ENCODE measurements around the gene PALM3. TPM values are rescaled to one million over a fixed set of nuclear protein-coding genes. Genes with fewer than 3 reads are reported as not detected.

The PALM3 gene
- 0.22 TPM in 1 of 2 replicates, not detected in the other for total RNA-seq

GRCh38 chr19:14061751-14062557 is at the start of gene PALM3:
Gene PALM3, minus strand, starts transcription at chr19:14062076. Its CDS starts 96 bp downstream, at chr19:14061980.

GRCh38 chr19:14090509-14091080 is 28.7 kb upstream of the PALM3 start, which contains the start of gene SAMD1:
Gene SAMD1, minus strand, starts transcription at chr19:14090751.

GRCh38 chr19:14085309-14085995 is 23.6 kb upstream of the PALM3 start, which contains the start of gene C19orf67:
Gene C19orf67, minus strand, starts transcription at chr19:14085783. Its CDS starts 156 bp downstream, at chr19:14085627.

GRCh38 chr19:14072535-14073260 is 10.8 kb upstream of the PALM3 start, which contains the start of gene MISP3:
Gene MISP3, plus strand, starts transcription at chr19:14072786. Its CDS starts 524 bp downstream, at chr19:14073310.

GRCh38 chr19:14031719-14032480 is 30.0 kb downstream of the PALM3 start, which contains the start of gene IL27RA:
Gene IL27RA, plus strand, starts transcription at chr19:14031762. Its CDS starts 111 bp downstream, at chr19:14031873.

GRCh38 chr19:14027856-14028450 is 33.9 kb downstream of the PALM3 start, which contains the start of gene RLN3:
Gene RLN3, plus strand, starts transcription at chr19:14028148. Its CDS starts 57 bp downstream, at chr19:14028205.

GRCh38 chr19:14006085-14006765 is 55.7 kb downstream of the PALM3 start, which contains the start of gene RFX1:
Gene RFX1, minus strand, starts transcription at chr19:14006320. Its CDS starts 12,477 bp downstream, at chr19:13993843.

Other genes with a start within 250 kb of the PALM3 start
- 0.43 TPM in 1 of 2 replicates, not detected in the other for gene NANOS3, start 184.9 kb downstream of the PALM3 start, total RNA-seq
- gene BRME1, start 156.0 kb downstream of the PALM3 start, total RNA-seq = 0.43 and 0.44 TPM in 2 replicates
- 18.6 and 21.4 TPM in 2 replicates for gene CC2D1A, start 155.9 kb downstream of the PALM3 start, total RNA-seq
- 1.6 and 4.4 TPM in 2 replicates for gene PODNL1, start 123.7 kb downstream of the PALM3 start, total RNA-seq
- 11.2 and 35.1 TPM in 2 replicates for gene DCAF15, start 109.6 kb downstream of the PALM3 start, total RNA-seq
- 5.9 and 6.1 TPM in 2 replicates for gene RFX1, start 55.8 kb downstream of the PALM3 start, total RNA-seq
- not detected in 2 replicates for gene RLN3, start 33.9 kb downstream of the PALM3 start, total RNA-seq
- 0.88 and 2.4 TPM in 2 replicates for gene IL27RA, start 30.3 kb downstream of the PALM3 start, total RNA-seq
- gene MISP3, start 10.7 kb upstream of the PALM3 start, total RNA-seq = under 0.01 and 0.43 TPM in 2 replicates
- not detected in 2 replicates for gene C19orf67, start 23.7 kb upstream of the PALM3 start, total RNA-seq
- 24.1 and 31.6 TPM in 2 replicates for gene SAMD1, start 28.7 kb upstream of the PALM3 start, total RNA-seq
- 47.5 and 73.6 TPM in 2 replicates for gene PRKACA, start 55.7 kb upstream of the PALM3 start, total RNA-seq
- gene ASF1B, start 74.5 kb upstream of the PALM3 start, total RNA-seq = 0.44 and 30.5 TPM in 2 replicates
- gene ADGRL1, start 144.1 kb upstream of the PALM3 start, total RNA-seq = 2.6 and 2.8 TPM in 2 replicates

Measured in placental pericyte (primary cell).